Prostate gland (tissue), 2 donors: ENCODE measurements around the gene CSNK1G3.

ENCODE experiments used
- POLR2A ChIP-seq: fragments of 450-650 bp; IDR thresholded peaks from one replicate; pipeline ENCODE4 v1.6.1; 2016; ENCODE audit warnings: antibody characterized with exemption, mild to moderate bottlenecking
- POLR2AphosphoS5 ChIP-seq: sonication (generic); formaldehyde crosslinking; IDR thresholded peaks from one replicate; pipeline ENCODE4 v1.6.1; 2017; ENCODE audit warnings: antibody characterized with exemption
- TF ChIP-seq, protein P1 (sequence below), 4 experiments: fragments of 200-600 bp in 2 of 4; fragments of 450-650 bp in 2 of 4; sonication (generic) in 2 of 4; IDR thresholded peaks; 1 replicate in 3 of 4; 2 replicates in 1 of 4; pipeline ENCODE4 v1.5.1; 2016 to 2019; ENCODE audit warnings: antibody characterized with exemption in 4 of 4, mild to moderate bottlenecking in 2 of 4, moderate library complexity in 2 of 4

DNA sequence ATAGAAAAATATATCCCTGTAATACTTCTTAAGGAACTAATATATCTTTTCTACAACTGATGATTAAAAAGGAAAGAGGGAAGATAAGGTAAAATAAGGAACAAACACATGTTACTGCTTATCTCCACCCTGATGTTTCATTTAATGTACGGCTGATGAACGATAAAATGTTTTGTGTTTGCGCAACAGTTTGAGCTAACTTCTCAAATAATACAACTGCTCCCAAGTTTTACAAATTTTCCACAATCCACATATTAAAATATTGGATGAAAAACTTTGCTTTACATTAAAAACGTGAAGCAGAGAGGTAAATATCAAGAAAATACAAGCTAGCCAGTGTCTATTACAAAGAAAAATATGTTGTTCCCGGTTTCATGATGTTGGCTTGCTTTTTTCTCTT, 21.0 kb upstream of the CSNK1G3 start:
- TF ChIP-seq POLR2A (no peak), POLR2AphosphoS5 (no peak)
- TF ChIP-seq, protein P1, sequence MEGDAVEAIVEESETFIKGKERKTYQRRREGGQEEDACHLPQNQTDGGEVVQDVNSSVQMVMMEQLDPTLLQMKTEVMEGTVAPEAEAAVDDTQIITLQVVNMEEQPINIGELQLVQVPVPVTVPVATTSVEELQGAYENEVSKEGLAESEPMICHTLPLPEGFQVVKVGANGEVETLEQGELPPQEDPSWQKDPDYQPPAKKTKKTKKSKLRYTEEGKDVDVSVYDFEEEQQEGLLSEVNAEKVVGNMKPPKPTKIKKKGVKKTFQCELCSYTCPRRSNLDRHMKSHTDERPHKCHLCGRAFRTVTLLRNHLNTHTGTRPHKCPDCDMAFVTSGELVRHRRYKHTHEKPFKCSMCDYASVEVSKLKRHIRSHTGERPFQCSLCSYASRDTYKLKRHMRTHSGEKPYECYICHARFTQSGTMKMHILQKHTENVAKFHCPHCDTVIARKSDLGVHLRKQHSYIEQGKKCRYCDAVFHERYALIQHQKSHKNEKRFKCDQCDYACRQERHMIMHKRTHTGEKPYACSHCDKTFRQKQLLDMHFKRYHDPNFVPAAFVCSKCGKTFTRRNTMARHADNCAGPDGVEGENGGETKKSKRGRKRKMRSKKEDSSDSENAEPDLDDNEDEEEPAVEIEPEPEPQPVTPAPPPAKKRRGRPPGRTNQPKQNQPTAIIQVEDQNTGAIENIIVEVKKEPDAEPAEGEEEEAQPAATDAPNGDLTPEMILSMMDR (IDR thresholded peaks at IDR 0.05): no peak
